T-cell (primary cell): Measurements from ENCODE around the gene ERVK3-1. TPM values are rescaled to one million over a fixed set of nuclear protein-coding genes. Genes with fewer than 3 reads are reported as not detected.
A peak's percentile ranks its signal among the peaks of the same experiment; 100 is the strongest.

Source experiments
- ATAC-seq, 4 experiments: fragments of 200-7000 bp in 3 of 4; fragments of 150-1000 bp in 1 of 4; cut with Tn5 transposase; replicated peaks in 1 of 4; 1 replicate in 3 of 4; 2 replicates in 1 of 4; pipeline ENCODE4 v1.10.0; 2021; ENCODE audit warnings: moderate library complexity in 3 of 4, mild to moderate bottlenecking in 2 of 4, moderate number of reproducible peaks in 1 of 4
- CTCF ChIA-PET, 2 donors: fragments of 300-600 bp; sonication (Branson Sonifier 250); formaldehyde crosslinking; loops; one replicate each; lab custom pipeline; 2022; ENCODE audit warnings: antibody characterized with exemption in 2 of 2; lab: Charles Lee
- POLR2A ChIA-PET, 2 donors: fragments of 300-600 bp; sonication (Branson Sonifier 250); formaldehyde crosslinking; loops; one replicate each; lab custom pipeline; 2022; ENCODE audit warnings: antibody characterized with exemption in 2 of 2; lab: Charles Lee
- DNase-seq, 35 experiments: peaks; one replicate each; pipeline versions ENCODE4 v3.0.0 to v3.0.0-alpha.2; 2013 to 2023
- H3K27ac ChIP-seq: one replicate; pipeline ENCODE4 v1.5.1; 2013; ENCODE audit warnings: low read length
- H3K27me3 ChIP-seq, 2 experiments: replicated peaks in 1 of 2; 1 replicate in 1 of 2; 2 replicates in 1 of 2; pipeline versions ENCODE4 v1.6.1 to v1.7.0; 2013; ENCODE audit warnings: low read length in 1 of 2, mixed read lengths in 1 of 2; ENCODE audit not compliant: control insufficient read depth in 2 of 2, insufficient read depth in 2 of 2; ENCODE audit errors: extremely low read depth in 1 of 2
- H3K36me3 ChIP-seq, 2 donors: 1 replicate in 1 of 2; 2 replicates in 1 of 2; pipeline versions ENCODE4 v1.6.1 to v1.7.0; 2013; ENCODE audit warnings: low read length in 1 of 2; ENCODE audit not compliant: control insufficient read depth in 2 of 2, insufficient read depth in 1 of 2; ENCODE audit errors: extremely low read depth in 1 of 2
- H3K4me1 ChIP-seq, 2 experiments: 1 replicate in 1 of 2; 2 replicates in 1 of 2; pipeline versions ENCODE4 v1.6.1 to v1.7.0; 2013; ENCODE audit warnings: low read length in 2 of 2, mixed read lengths in 1 of 2; ENCODE audit not compliant: insufficient read depth in 2 of 2, control insufficient read depth in 1 of 2; ENCODE audit errors: extremely low read depth in 1 of 2
- H3K4me3 ChIP-seq, 2 donors: 1 replicate in 1 of 2; 2 replicates in 1 of 2; pipeline versions ENCODE4 v1.5.1 to v1.7.0; 2013; ENCODE audit warnings: mild to moderate bottlenecking in 2 of 2, low read length in 1 of 2, moderate library complexity in 1 of 2; ENCODE audit not compliant: control insufficient read depth in 1 of 2; ENCODE audit errors: extremely low read depth in 1 of 2
- H3K9me3 ChIP-seq: 2 replicates; pipeline ENCODE4 v1.7.0; 2013
- H3K27ac Mint-ChIP-seq, 2 donors: one replicate each; pipeline ENCODE4 v1.8.0; 2020 to 2021; ENCODE audit warnings: mild to moderate bottlenecking in 2 of 2, mixed read lengths in 2 of 2
- H3K27me3 Mint-ChIP-seq, 2 donors: one replicate each; pipeline ENCODE4 v1.8.0; 2021 to 2022; ENCODE audit warnings: mixed read lengths in 2 of 2
- H3K36me3 Mint-ChIP-seq: one replicate; pipeline ENCODE4 v1.8.0; 2021; ENCODE audit warnings: mixed read lengths
- H3K4me1 Mint-ChIP-seq, 3 donors: one replicate each; pipeline ENCODE4 v1.8.0; 2020 to 2022; ENCODE audit warnings: mixed read lengths in 3 of 3, mild to moderate bottlenecking in 1 of 3
- H3K4me3 Mint-ChIP-seq, 3 donors: one replicate each; pipeline ENCODE4 v1.8.0; 2020 to 2022; ENCODE audit warnings: mild to moderate bottlenecking in 3 of 3, mixed read lengths in 3 of 3, moderate library complexity in 3 of 3
- H3K9me3 Mint-ChIP-seq, 3 donors: one replicate each; pipeline ENCODE4 v1.8.0; 2020 to 2022; ENCODE audit warnings: mixed read lengths in 3 of 3
- WGBS: methylation state at CpG from one replicate; pipeline ENCODE4 v1.1.5; 2013; ENCODE audit warnings: missing lambda C conversion rate; ENCODE audit not compliant: insufficient coverage; 5-methylcytosine and 5-hydroxymethylcytosine counted together
- total RNA-seq, 35 experiments: library from RNA in 6 of 35; stranded (reverse) in 6 of 35; fragments of 120-200 nt in 1 of 35; gene quantifications; one replicate each; pipeline versions ENCODE4 v1.2.1 to v1.2.4 and lab custom pipeline; 2013 to 2026

ERVK3-1 gene
- total RNA-seq, 5 donors from 2014 or later (not counting 1 experiment from before 2014, with no cell fraction given): 68.0 to 137 (median 81.9) TPM

DNA sequence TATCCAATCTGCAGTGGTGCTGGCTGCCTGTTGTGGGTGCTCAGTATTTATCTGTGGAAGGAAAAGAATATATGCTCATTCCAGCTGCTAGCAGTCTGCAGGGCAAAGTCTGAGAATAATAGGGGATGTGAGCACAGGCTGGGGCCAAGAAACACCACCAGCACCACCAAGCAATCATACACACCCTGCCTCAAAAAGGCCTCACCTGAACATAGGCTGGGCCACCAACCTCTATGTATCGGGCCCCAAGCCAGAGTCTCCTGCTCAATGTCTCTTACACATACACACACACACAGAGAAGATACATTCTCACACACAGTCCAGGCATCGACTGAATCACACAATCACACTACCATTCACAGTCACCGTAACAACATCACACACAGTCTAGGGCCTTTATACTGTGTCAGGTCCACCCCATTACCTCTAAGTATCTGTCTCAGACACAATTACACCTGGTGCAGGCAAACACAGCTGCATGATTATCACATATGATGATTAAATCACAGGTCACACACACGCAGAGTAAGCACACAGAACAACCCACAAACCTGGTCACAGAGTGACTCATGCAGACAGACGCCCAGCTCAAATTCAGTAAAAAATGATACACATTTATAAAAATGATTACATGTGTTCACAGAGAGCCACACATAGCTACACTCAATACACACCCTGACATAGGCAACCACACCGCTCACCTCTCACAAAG, 20.3 kb downstream of the ERVK3-1 start:
- Mint-ChIP-seq H3K4me1 (peaks cover 2 to 7% (median 3%) of the 10 kb centered on the region in 3 donors), H3K4me3 (no peak overlapping the region), H3K27me3 (no peaks in the 10 kb centered on the region), H3K36me3 (peaks cover 8% of the 10 kb centered on the region), H3K27ac (no peak overlapping the region), H3K9me3 (no peaks in the 10 kb centered on the region)
- DNase-seq (no peak), ATAC-seq (no peak)
- no peak overlapping the region for H3K4me3 ChIP-seq
- peak overlapping the region; percentile 83 for H3K27ac ChIP-seq
- H3K27me3 ChIP-seq: no peaks in the 10 kb centered on the region
- peaks cover 5 to 6% of the 10 kb centered on the region in 2 donors for H3K36me3 ChIP-seq
- no peaks in the 10 kb centered on the region for H3K9me3 ChIP-seq
- POLR2A ChIA-PET: interaction anchor here in 1 of 2 donors (0.5 kb wide), 1 partner anchor 131 kb away, joined by 3 read pairs; no protein-coding TSS in a partner anchor
- CTCF ChIA-PET: interaction anchor here in 1 of 2 donors (0.6 to 1.1 kb wide), 2 partner anchors 35 to 37 kb away, joined by 3 to 7 read pairs; no protein-coding TSS in a partner anchor
- WGBS: 68% methylated on average over 5 of the region's 6 CpGs
- H3K4me1 ChIP-seq: peaks cover 10 to 32% of the 10 kb centered on the region in 2 experiments

DNA sequence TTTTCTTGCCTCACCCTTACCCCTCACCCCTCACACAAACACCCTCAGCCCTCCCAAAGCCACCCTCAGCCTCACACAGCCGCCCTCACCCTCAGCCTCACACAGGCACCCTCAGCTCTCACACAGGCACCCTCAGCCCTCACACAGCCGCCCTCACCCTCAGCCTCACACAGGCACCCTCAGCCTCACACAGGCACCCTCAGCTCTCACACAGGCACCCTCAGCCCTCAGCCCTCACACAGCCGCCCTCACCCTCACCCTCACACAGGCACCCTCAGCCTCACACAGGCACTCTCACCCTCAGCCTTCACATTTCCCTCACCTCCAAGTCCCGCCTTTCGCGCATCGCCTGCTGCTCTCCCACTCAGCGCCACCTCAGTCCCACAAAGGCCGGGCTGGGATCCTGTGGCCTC, 21.3 kb downstream of the ERVK3-1 start:
- H3K27ac Mint-ChIP-seq: no peak overlapping the region
- CTCF ChIA-PET: interaction anchor here in 1 of 2 donors (0.6 to 1.2 kb wide), 5 partner anchors 17 to 139 kb away, joined by 3 to 7 read pairs (median 3); partner anchors contain the start of gene ERVK3-1
- H3K36me3 Mint-ChIP-seq: peaks cover 6% of the 10 kb centered on the region
- Histone ChIP-seq H3K4me3 (peak overlapping the region; percentile 70 to 97), H3K36me3 (peaks cover 0 to 6% of the 10 kb centered on the region in 2 donors), H3K27ac (peak overlapping the region; percentile 83), H3K4me1 (peaks cover 10 to 32% of the 10 kb centered on the region in 2 experiments), H3K27me3 (no peaks in the 10 kb centered on the region), H3K9me3 (no peaks in the 10 kb centered on the region)
- H3K4me1 Mint-ChIP-seq: peaks cover 2 to 9% (median 7%) of the 10 kb centered on the region in 3 donors
- H3K27me3 Mint-ChIP-seq: no peaks in the 10 kb centered on the region
- ATAC-seq: peak; percentile 38 to 57 (median 48)
- no peak overlapping the region for H3K4me3 Mint-ChIP-seq
- POLR2A ChIA-PET: interaction anchor here (0.6 to 1.0 kb wide), 3 partner anchors 21 to 38 kb away, joined by 3 to 5 read pairs (median 3); partner anchors contain the start of gene ERVK3-1 (in 1 of the 2)
- WGBS: 5% methylated on average over 9 of the region's 9 CpGs
- no peak for DNase-seq
- no peaks in the 10 kb centered on the region for H3K9me3 Mint-ChIP-seq

DNA sequence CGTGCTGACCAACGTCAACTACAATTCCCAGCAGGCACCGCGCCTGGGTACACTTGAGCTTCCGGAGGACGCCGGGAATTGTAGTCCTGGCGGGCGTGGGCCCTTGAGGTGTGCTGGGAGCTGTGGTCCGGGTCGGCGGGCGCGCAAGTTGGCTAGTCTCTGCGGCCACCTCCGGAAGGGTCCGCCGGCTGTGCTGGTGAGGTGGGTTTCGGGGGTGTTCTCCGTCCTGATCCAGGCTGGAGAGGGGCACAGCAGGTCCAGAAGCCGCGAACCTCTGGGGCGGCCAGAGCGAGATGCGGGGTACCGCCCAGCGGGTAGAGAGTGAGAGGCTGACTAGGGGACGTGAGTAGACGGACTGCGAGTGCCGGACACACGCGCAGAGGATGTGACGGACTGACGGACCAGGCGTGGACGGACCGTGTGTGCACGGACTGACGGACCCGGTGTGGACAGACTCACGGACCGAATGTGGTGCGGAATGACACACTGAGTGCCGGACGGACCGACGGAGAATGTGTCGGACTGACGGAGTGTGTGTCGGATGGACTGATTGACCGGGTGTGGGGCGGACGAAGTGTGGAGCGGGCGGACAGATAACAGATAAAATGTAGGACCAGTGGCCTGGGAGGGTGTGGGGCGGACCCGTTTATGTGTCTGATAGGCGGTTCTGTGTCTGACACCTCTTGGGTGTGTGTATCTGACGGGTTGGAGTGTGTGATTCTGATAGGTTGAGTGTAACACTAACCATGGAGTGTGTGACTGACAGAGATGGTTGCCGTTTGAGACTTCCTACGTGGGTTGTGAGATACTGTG, 21.9 kb downstream of the ERVK3-1 start, which contains the start of gene ZSCAN22:
Gene ZSCAN22 (plus strand): TSS at position 81 of the 813 bp plus-strand sequence. CDS start 7,809 bp downstream, outside the sequence.
- CTCF ChIA-PET: interaction anchor here in 1 of 2 donors (0.6 to 1.2 kb wide), 5 partner anchors 18 to 138 kb away, joined by 3 to 7 read pairs (median 3); partner anchors contain the start of gene ERVK3-1
- Histone ChIP-seq H3K9me3 (no peaks in the 10 kb centered on the region), H3K4me1 (peaks cover 10 to 32% of the 10 kb centered on the region in 2 experiments), H3K27ac (peak within 1 kb of the TSS; percentile 83), H3K27me3 (no peaks in the 10 kb centered on the region), H3K4me3 (peak within 1 kb of the TSS; percentile 70 to 97), H3K36me3 (peaks cover 0 to 6% of the 10 kb centered on the region in 2 donors)
- ATAC-seq (peak; percentile 94 to 97 (median 95)), DNase-seq (peak; percentile 71 to 93 (median 86))
- no peaks in the 10 kb centered on the region for H3K27me3 Mint-ChIP-seq
- no peak within 1 kb of the TSS for H3K4me3 Mint-ChIP-seq
- POLR2A ChIA-PET: interaction anchor here (0.5 to 1.0 kb wide), 4 partner anchors 21 to 55 kb away, joined by 3 to 7 read pairs (median 4); partner anchors contain the start of gene ERVK3-1 (in 1 of the 2)
- H3K4me1 Mint-ChIP-seq: peaks cover 2 to 9% (median 7%) of the 10 kb centered on the region in 3 donors
- WGBS: under 1% methylated on average over 57 of the region's 62 CpGs
- peaks cover 6% of the 10 kb centered on the region for H3K36me3 Mint-ChIP-seq
- no peaks in the 10 kb centered on the region for H3K9me3 Mint-ChIP-seq
- no peak within 1 kb of the TSS for H3K27ac Mint-ChIP-seq

DNA sequence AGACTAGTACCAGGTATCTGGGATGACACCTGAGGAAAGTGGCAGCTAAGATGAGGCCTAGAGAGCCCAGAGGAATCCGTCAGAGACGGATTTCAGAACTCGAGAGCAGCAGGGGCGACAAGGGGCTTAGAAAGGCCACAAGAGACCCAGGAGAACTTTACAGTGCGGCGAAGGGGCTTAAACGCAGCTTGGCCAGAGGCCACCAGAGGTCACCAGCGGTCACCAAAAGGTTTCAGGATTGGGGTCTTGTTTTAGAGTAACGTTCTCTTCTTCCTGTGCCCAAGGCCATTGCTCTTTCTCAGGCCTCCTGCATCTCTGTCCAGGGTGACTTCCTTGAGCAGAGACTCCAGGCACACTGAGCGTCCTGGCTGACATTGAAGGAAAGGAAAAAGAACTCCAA, 23.8 kb downstream of the ERVK3-1 start:
- Histone ChIP-seq H3K27ac (no peak overlapping the region), H3K27me3 (no peaks in the 10 kb centered on the region), H3K36me3 (no peaks in the 10 kb centered on the region), H3K9me3 (no peaks in the 10 kb centered on the region), H3K4me1 (peaks cover 10 to 32% of the 10 kb centered on the region in 2 experiments), H3K4me3 (no peak overlapping the region)
- Mint-ChIP-seq H3K36me3 (no peaks in the 10 kb centered on the region), H3K4me1 (peaks cover 2 to 9% (median 7%) of the 10 kb centered on the region in 3 donors), H3K4me3 (no peak overlapping the region), H3K27ac (no peak overlapping the region), H3K27me3 (no peaks in the 10 kb centered on the region), H3K9me3 (no peaks in the 10 kb centered on the region)
- ATAC-seq: no peak
- ChIA-PET CTCF (no interaction called here), POLR2A (no interaction called here)
- 82% methylated on average over 9 of the region's 10 CpGs for WGBS
- peak in 2 of 35 experiments; percentile 15 to 16 for DNase-seq

DNA sequence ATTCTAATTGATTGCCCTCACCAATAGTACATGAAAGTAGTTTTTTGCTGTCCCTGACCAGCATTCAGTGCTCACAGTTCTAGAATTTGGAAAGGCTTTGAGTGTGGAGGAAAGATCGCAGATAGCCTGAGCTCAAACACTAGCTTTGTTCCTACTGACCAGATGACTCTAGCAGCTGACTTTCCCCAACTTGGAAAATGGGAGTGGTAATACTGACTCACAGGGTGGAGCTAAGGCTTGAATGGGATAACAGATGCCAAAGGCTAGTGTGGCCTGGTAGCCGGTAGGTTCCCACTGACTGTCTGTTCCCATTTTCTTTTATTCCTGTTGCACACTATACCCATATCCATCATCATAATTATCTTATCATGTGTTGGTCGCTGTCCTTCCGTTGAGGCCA, 25.3 kb downstream of the ERVK3-1 start:
- H3K36me3 Mint-ChIP-seq: peaks cover 10% of the 10 kb centered on the region
- CTCF ChIA-PET: no interaction called here
- Histone ChIP-seq H3K27ac (no peak overlapping the region), H3K9me3 (no peaks in the 10 kb centered on the region), H3K4me3 (no peak overlapping the region), H3K36me3 (peaks cover 0 to 2% of the 10 kb centered on the region in 2 donors), H3K4me1 (peaks cover 10 to 28% of the 10 kb centered on the region in 2 experiments), H3K27me3 (no peaks in the 10 kb centered on the region)
- peaks cover 2 to 9% (median 7%) of the 10 kb centered on the region in 3 donors for H3K4me1 Mint-ChIP-seq
- no peak overlapping the region for H3K4me3 Mint-ChIP-seq
- POLR2A ChIA-PET: no interaction called here
- WGBS: 100% methylated on average over 2 of the region's 4 CpGs
- H3K27ac Mint-ChIP-seq: no peak overlapping the region
- ATAC-seq (no peak), DNase-seq (no peak)
- H3K9me3 Mint-ChIP-seq: no peaks in the 10 kb centered on the region
- H3K27me3 Mint-ChIP-seq: no peaks in the 10 kb centered on the region

DNA sequence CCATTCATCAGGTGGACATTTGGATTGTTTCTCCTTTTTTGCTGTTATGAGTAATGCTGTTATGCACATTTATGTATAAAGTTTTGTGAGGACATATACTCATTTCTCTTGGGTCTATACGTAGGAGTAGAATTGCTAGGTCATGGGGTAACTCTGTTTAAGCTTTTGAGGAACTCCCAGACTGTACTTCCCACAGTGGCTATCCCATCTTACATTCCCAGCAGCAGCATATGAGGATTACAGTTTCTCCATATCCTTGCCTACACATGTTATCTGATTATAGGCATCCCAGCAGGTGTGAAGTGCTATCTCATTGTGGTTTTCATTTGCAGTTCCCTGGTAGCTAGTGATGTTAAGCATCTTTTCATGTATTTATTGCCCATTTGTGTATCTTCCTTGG, 27.5 kb downstream of the ERVK3-1 start:
- H3K36me3 ChIP-seq: peaks cover 2 to 9% of the 10 kb centered on the region in 2 donors
- Mint-ChIP-seq H3K4me3 (no peak overlapping the region), H3K9me3 (no peaks in the 10 kb centered on the region), H3K4me1 (peaks cover 2 to 9% (median 7%) of the 10 kb centered on the region in 3 donors), H3K27ac (no peak overlapping the region), H3K27me3 (no peaks in the 10 kb centered on the region), H3K36me3 (peaks cover 22% of the 10 kb centered on the region)
- no peak overlapping the region for H3K4me3 ChIP-seq
- DNase-seq (no peak), ATAC-seq (no peak)
- H3K4me1 ChIP-seq: peaks cover 0 to 7% of the 10 kb centered on the region in 2 experiments
- WGBS: no CpG with 5 or more reads among the region's 1 CpG
- H3K27ac ChIP-seq: no peak overlapping the region
- ChIA-PET CTCF (no interaction called here), POLR2A (no interaction called here)
- H3K9me3 ChIP-seq: no peaks in the 10 kb centered on the region
- H3K27me3 ChIP-seq: no peaks in the 10 kb centered on the region
